MCF 10A (cell line): ENCODE measurements around the gene TIMP1. TPM values are rescaled to one million over a fixed set of nuclear protein-coding genes. Genes with fewer than 3 reads are reported as not detected.

Experiments
- BruUV-seq: library from RNA; stranded (reverse); fragments of 400-500 nt; replicated peaks from 2 replicates; lab custom pipeline; 2021; lab: Mats Ljungman, UMichigan
- CTCF ChIA-PET: fragments of 300-600 bp; sonication (Branson Sonifier 250); formaldehyde crosslinking; extraction: SDS; loops from one replicate; lab custom pipeline; 2021; ENCODE audit warnings: antibody characterized with exemption, inconsistent platforms; lab: Yijun Ruan, JAX
- POLR2A ChIA-PET: fragments of 300-600, 350-650 bp; sonication (Branson Sonifier 250); formaldehyde crosslinking; extraction: SDS; loops from one replicate; lab custom pipeline; 2020; ENCODE audit warnings: antibody characterized with exemption, inconsistent platforms; lab: Yijun Ruan, JAX
- DNase-seq: peaks from one replicate; pipeline ENCODE4 v3.0.0-alpha.2; 2018; ENCODE audit not compliant: unreplicated experiment
- H3K27ac Mint-ChIP-seq: one replicate; pipeline ENCODE4 v1.8.0; 2022; ENCODE audit warnings: mild to moderate bottlenecking, low read depth, mixed read lengths; ENCODE audit not compliant: unreplicated experiment
- H3K27me3 Mint-ChIP-seq: one replicate; pipeline ENCODE4 v1.8.0; 2022; ENCODE audit warnings: mixed read lengths; ENCODE audit not compliant: insufficient read depth, unreplicated experiment
- H3K36me3 Mint-ChIP-seq: one replicate; pipeline ENCODE4 v1.8.0; 2022; ENCODE audit warnings: mild to moderate bottlenecking, moderate library complexity, mixed read lengths; ENCODE audit not compliant: insufficient read depth, unreplicated experiment
- H3K4me1 Mint-ChIP-seq: one replicate; pipeline ENCODE4 v1.8.0; 2022; ENCODE audit warnings: mixed read lengths; ENCODE audit not compliant: insufficient read depth, unreplicated experiment
- H3K4me3 Mint-ChIP-seq: one replicate; pipeline ENCODE4 v1.8.0; 2022; ENCODE audit warnings: mild to moderate bottlenecking, moderate library complexity, mixed read lengths; ENCODE audit not compliant: unreplicated experiment
- H3K9me3 Mint-ChIP-seq: one replicate; pipeline ENCODE4 v1.8.0; 2022; ENCODE audit warnings: mixed read lengths; ENCODE audit not compliant: unreplicated experiment
- intact Hi-C: fragments of 100-400 bp; cut with micrococcal nuclease; formaldehyde crosslinking; loops from 2 replicates; pipeline ENCODE4 v1.14.1; 2022
- total RNA-seq: library from RNA; stranded (reverse); gene quantifications from 2 replicates; pipeline ENCODE4 v1.2.3, GENCODE V29; 2022
- TF ChIP-seq, protein P1 (sequence below): fragments of 200-600 bp; IDR thresholded peaks from one replicate; pipeline ENCODE4 v1.8.0; 2022; ENCODE audit warnings: antibody characterized with exemption, mild to moderate bottlenecking; ENCODE audit not compliant: unreplicated experiment

Gene TIMP1
- total RNA-seq, 1 experiment from 2014 or later, result 647 TPM

DNA sequence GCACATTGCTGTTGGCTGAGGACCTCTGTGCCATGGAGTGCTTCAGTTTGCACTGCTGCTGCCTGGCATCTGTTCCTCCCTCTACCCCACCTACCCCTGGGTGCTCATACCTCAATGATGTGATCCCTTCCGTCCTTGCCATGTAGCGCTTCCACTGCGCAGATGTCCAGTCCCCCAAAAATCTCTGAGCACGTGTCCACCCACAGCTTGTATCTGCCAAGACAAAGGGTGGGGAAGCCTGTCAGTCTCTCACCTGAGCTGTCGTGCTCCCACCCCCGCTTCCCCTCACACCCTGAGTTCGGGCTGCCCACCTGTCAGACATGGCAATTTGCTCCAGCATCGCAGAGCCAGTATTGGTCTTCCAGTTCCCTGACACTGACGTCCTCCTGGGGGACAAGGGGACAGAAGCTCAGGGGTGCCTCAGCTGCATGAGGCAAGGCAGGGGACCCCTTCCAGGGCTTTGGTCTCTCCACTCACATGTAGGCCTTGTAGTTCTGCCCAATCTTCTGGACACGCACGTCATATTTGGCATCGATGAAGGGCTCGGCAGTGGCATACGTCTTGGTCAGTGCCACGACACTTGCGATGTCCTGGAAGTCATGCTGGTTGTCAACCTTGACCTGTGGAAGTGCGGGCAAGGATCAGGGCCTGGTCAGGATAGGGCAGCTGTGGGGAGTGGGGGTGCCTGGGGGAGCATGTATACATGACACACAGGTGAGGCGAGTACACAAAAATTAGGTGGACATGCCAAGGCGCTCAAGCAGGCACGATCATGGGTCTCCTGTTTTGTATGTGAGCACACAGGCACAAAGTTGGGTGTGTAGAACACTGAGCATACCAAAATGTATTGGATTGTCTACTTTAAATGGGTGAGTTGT lies 6.0 kb upstream of the TIMP1 start:
- Mint-ChIP-seq H3K4me3 (no peak overlapping the region), H3K36me3 (peaks cover 28% of the 10 kb centered on the region), H3K27ac (no peak overlapping the region), H3K9me3 (peaks cover 6% of the 10 kb centered on the region), H3K27me3 (no peaks in the 10 kb centered on the region), H3K4me1 (peaks cover 18% of the 10 kb centered on the region)
- ChIA-PET CTCF (no interaction called here), POLR2A (no interaction called here)
- TF ChIP-seq, protein P1, sequence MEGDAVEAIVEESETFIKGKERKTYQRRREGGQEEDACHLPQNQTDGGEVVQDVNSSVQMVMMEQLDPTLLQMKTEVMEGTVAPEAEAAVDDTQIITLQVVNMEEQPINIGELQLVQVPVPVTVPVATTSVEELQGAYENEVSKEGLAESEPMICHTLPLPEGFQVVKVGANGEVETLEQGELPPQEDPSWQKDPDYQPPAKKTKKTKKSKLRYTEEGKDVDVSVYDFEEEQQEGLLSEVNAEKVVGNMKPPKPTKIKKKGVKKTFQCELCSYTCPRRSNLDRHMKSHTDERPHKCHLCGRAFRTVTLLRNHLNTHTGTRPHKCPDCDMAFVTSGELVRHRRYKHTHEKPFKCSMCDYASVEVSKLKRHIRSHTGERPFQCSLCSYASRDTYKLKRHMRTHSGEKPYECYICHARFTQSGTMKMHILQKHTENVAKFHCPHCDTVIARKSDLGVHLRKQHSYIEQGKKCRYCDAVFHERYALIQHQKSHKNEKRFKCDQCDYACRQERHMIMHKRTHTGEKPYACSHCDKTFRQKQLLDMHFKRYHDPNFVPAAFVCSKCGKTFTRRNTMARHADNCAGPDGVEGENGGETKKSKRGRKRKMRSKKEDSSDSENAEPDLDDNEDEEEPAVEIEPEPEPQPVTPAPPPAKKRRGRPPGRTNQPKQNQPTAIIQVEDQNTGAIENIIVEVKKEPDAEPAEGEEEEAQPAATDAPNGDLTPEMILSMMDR, result no peak
- no peak for DNase-seq
- no TSS peak for BruUV-seq
- intact Hi-C loops, result no loop called here

DNA sequence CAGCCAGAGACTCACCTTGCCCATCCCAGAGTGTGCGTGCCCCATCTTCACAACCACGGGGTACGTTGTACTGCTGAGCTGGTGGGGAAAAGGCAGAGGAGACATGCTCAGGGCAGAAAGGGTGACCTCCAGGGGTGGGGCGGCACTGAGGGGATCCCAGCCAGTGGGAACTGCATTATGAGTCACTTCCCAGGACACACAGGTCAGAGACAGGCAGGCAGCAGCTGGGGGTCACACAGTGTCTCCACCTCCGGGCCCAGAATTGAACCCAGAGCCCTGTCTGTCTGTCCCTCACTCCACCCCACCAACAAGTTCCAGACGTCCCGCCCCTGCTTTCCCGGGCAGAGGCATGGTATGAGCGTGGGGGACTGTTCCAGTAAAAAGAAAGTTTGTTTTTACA lies 4.8 kb upstream of the TIMP1 start:
- POLR2A ChIA-PET, result no interaction called here
- no TSS peak for BruUV-seq
- H3K9me3 Mint-ChIP-seq, result no peaks in the 10 kb centered on the region
- peaks cover 25% of the 10 kb centered on the region for H3K4me1 Mint-ChIP-seq
- CTCF ChIA-PET, result no interaction called here
- no peaks in the 10 kb centered on the region for H3K27me3 Mint-ChIP-seq
- H3K36me3 Mint-ChIP-seq, result peaks cover 23% of the 10 kb centered on the region
- intact Hi-C loops, result no loop called here
- H3K4me3 Mint-ChIP-seq, result no peak overlapping the region
- TF ChIP-seq, protein P1, result no peak
- H3K27ac Mint-ChIP-seq, result no peak overlapping the region
- DNase-seq, result no peak

DNA sequence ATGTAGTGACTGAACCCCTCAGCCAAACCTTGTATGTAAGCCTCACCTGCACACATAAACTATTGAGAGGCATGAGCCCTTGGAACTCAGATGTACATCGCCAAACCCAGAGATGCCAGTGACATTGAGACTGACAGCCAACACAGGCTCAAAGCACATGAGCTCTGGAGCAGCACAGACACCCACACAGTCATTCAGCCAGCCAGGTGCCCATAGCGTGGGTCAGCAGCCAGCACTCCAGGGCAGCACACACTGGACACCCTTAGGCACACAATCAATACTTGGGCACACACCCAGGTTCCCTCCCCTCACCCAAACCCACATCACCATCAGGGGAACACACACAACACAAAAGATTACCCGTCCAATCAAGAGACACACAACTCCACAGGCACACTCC lies 4.3 kb upstream of the TIMP1 start:
- intact Hi-C loops, result no loop called here
- Mint-ChIP-seq H3K27ac (no peak overlapping the region), H3K27me3 (no peaks in the 10 kb centered on the region), H3K36me3 (peaks cover 21% of the 10 kb centered on the region), H3K9me3 (no peaks in the 10 kb centered on the region), H3K4me1 (peaks cover 25% of the 10 kb centered on the region), H3K4me3 (no peak overlapping the region)
- ChIA-PET POLR2A (no interaction called here), CTCF (no interaction called here)
- no peak for DNase-seq
- no TSS peak for BruUV-seq
- TF ChIP-seq, protein P1, result no peak

DNA sequence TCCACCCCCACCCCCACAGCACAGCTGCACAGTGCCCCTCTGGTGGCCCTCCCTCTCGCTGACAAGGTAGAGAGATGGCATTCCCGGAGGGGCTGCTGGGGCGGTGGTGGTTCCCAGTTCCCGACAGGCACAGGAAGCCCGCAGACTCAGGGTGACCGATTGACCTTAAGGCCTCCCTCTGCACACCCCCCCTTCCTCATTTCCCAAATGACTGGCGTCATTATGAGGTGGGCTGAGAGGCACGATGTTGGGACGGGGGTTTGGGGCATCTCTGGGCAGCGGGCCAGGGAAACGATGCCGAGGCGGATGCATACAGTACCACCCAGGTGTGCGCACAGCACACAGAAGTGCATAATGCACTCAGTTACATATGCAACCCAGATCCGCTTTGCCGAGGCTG lies 3.5 kb upstream of the TIMP1 start:
- CTCF ChIA-PET, result interaction anchor here (1.3 kb wide), 1 partner anchor 10 kb away, joined by 4 read pairs; no protein-coding TSS in a partner anchor

More for the DNA sequence above, 3.5 kb upstream of the TIMP1 start:
- DNase-seq, result no peak
- POLR2A ChIA-PET, result no interaction called here
- Mint-ChIP-seq H3K4me1 (peaks cover 18% of the 10 kb centered on the region), H3K36me3 (peaks cover 17% of the 10 kb centered on the region), H3K9me3 (no peaks in the 10 kb centered on the region), H3K27ac (no peak overlapping the region), H3K4me3 (no peak overlapping the region), H3K27me3 (no peaks in the 10 kb centered on the region)
- TF ChIP-seq, protein P1, result no peak
- BruUV-seq, result no TSS peak
- intact Hi-C loops, result no loop called here
